Measurements from ENCODE around the gene CROCC.
A peak's percentile ranks its signal among the peaks of the same experiment; 100 is the strongest.
"Not testable (repeated sequence)": the region's sequence is repeated elsewhere in the genome, so short reads cannot be mapped to it uniquely, and the experiment has no call there.

CROCC gene

GRCh38 chr1:16895233-16895597 is 26.5 kb upstream of the CROCC start:
- Histone ChIP-seq H3K4me2 (ENCODE audit: low read depth, low read length) (peak overlapping the region; percentile 57; the same call in 1 of the 2 replicates), H2AFZ (ENCODE audit: low read length) (0 out of 2 replicates have a peak overlapping the region, but pooled peaks have one; percentile 45), H3K27me3 (replicated peaks; ENCODE audit: insufficient read depth, low read length) (peaks cover 16% of the 10 kb centered on the region), H3K9ac (ENCODE audit: low read length) (peak overlapping the region; percentile 73; the same call in 1 of the 2 replicates), H3K4me3 (ENCODE audit: low read length) (peak overlapping the region; percentile 57), H3F3A (ENCODE audit: insufficient read depth, low read length) (peaks cover 13% of the 10 kb centered on the region), H3K27ac (ENCODE audit: low read length) (peak overlapping the region; percentile 79; the same call in 1 of the 2 replicates)
- DNase-seq; H3K79me2 ChIP-seq (ENCODE audit: low read length); H4K20me1 ChIP-seq (ENCODE audit: insufficient read depth, low read length); H3K9me3 ChIP-seq (replicated peaks; ENCODE audit: insufficient read depth, low read length); H3K4me1 ChIP-seq (ENCODE audit: low read length); H3K9me2 ChIP-seq (replicated peaks; ENCODE audit: insufficient read depth, low read length); H3K36me3 ChIP-seq (replicated peaks; ENCODE audit: insufficient read depth, low read length): not testable (repeated sequence)

GRCh38 chr1:16895598-16896315 is 26.0 kb upstream of the CROCC start, which contains the start of gene RNU1-2:
Gene RNU1-2, plus strand, starts transcription at chr1:16895980.
- H3K4me1 ChIP-seq (ENCODE audit: low read length); H3K9me2 ChIP-seq (replicated peaks; ENCODE audit: insufficient read depth, low read length); H4K20me1 ChIP-seq (ENCODE audit: insufficient read depth, low read length); H3K79me2 ChIP-seq (ENCODE audit: low read length); H3K36me3 ChIP-seq (replicated peaks; ENCODE audit: insufficient read depth, low read length); H3K9me3 ChIP-seq (replicated peaks; ENCODE audit: insufficient read depth, low read length): not testable (repeated sequence)
- peak; percentile 97 for DNase-seq
- peaks cover 15% of the 10 kb centered on the region for H3F3A ChIP-seq (ENCODE audit: insufficient read depth, low read length)
- peaks cover 10% of the 10 kb centered on the region for H3K27me3 ChIP-seq (replicated peaks; ENCODE audit: insufficient read depth, low read length)
- peak within 1 kb of the TSS; percentile 77 for H3K4me2 ChIP-seq (ENCODE audit: low read depth, low read length)
- H3K9ac ChIP-seq (ENCODE audit: low read length): peak within 1 kb of the TSS; percentile 73
- H2AFZ ChIP-seq (ENCODE audit: low read length): 0 out of 2 replicates have a peak within 1 kb of the TSS, but pooled peaks have one; percentile 45
- peak within 1 kb of the TSS; percentile 79 for H3K27ac ChIP-seq (ENCODE audit: low read length)
- H3K4me3 ChIP-seq (ENCODE audit: low read length): peak within 1 kb of the TSS; percentile 57

- peak overlapping the region; percentile 79; the same call in 1 of the 2 replicates for H3K27ac ChIP-seq (ENCODE audit: low read length)
- peak overlapping the region; percentile 53; the same call in 1 of the 2 replicates for H3K9ac ChIP-seq (ENCODE audit: low read length)
- not testable (repeated sequence) for H3K36me3 ChIP-seq (replicated peaks; ENCODE audit: insufficient read depth, low read length); H4K20me1 ChIP-seq (ENCODE audit: insufficient read depth, low read length); H3K79me2 ChIP-seq (ENCODE audit: low read length); H2AFZ ChIP-seq (ENCODE audit: low read length); H3K9me2 ChIP-seq (replicated peaks; ENCODE audit: insufficient read depth, low read length); H3K4me1 ChIP-seq (ENCODE audit: low read length); H3K27me3 ChIP-seq (replicated peaks; ENCODE audit: insufficient read depth, low read length); H3K9me3 ChIP-seq (replicated peaks; ENCODE audit: insufficient read depth, low read length)
- H3K4me2 ChIP-seq (ENCODE audit: low read depth, low read length): peak overlapping the region; percentile 77
- H3F3A ChIP-seq (ENCODE audit: insufficient read depth, low read length): peaks cover 20% of the 10 kb centered on the region
- peak; percentile 96 for DNase-seq
- H3K4me3 ChIP-seq (ENCODE audit: low read length): peak overlapping the region; percentile 23; the same call in 1 of the 2 replicates
Observed at GRCh38 chr1:16896316-16897055, 25.2 kb upstream of the CROCC start.

GRCh38 chr1:16897653-16898052 is 24.1 kb upstream of the CROCC start:
- not testable (repeated sequence) for H3K4me2 ChIP-seq (ENCODE audit: low read depth, low read length); H3K36me3 ChIP-seq (replicated peaks; ENCODE audit: insufficient read depth, low read length)

GRCh38 chr1:16898298-16898697 is 23.4 kb upstream of the CROCC start:
- not testable (repeated sequence) for H3K4me3 ChIP-seq (ENCODE audit: low read length); DNase-seq; H3K4me2 ChIP-seq (ENCODE audit: low read depth, low read length); H3K9me2 ChIP-seq (replicated peaks; ENCODE audit: insufficient read depth, low read length); H2AFZ ChIP-seq (ENCODE audit: low read length); H3K79me2 ChIP-seq (ENCODE audit: low read length); H3K27ac ChIP-seq (ENCODE audit: low read length); H3K36me3 ChIP-seq (replicated peaks; ENCODE audit: insufficient read depth, low read length); H3K27me3 ChIP-seq (replicated peaks; ENCODE audit: insufficient read depth, low read length); H3K9ac ChIP-seq (ENCODE audit: low read length); H4K20me1 ChIP-seq (ENCODE audit: insufficient read depth, low read length); H3K9me3 ChIP-seq (replicated peaks; ENCODE audit: insufficient read depth, low read length)
- H3F3A ChIP-seq (ENCODE audit: insufficient read depth, low read length): peaks cover 25% of the 10 kb centered on the region
- H3K4me1 ChIP-seq (ENCODE audit: low read length): peaks cover 18% of the 10 kb centered on the region

More at GRCh38 chr1:16897653-16898052, 24.1 kb upstream of the CROCC start:
- H2AFZ ChIP-seq (ENCODE audit: low read length); H3K27ac ChIP-seq (ENCODE audit: low read length); H3K9ac ChIP-seq (ENCODE audit: low read length); DNase-seq; H3K79me2 ChIP-seq (ENCODE audit: low read length); H3K27me3 ChIP-seq (replicated peaks; ENCODE audit: insufficient read depth, low read length); H4K20me1 ChIP-seq (ENCODE audit: insufficient read depth, low read length); H3K4me3 ChIP-seq (ENCODE audit: low read length); H3K9me3 ChIP-seq (replicated peaks; ENCODE audit: insufficient read depth, low read length); H3K9me2 ChIP-seq (replicated peaks; ENCODE audit: insufficient read depth, low read length): not testable (repeated sequence)
- H3F3A ChIP-seq (ENCODE audit: insufficient read depth, low read length): peaks cover 20% of the 10 kb centered on the region
- peaks cover 14% of the 10 kb centered on the region for H3K4me1 ChIP-seq (ENCODE audit: low read length)

GRCh38 chr1:16899020-16899419 is 22.7 kb upstream of the CROCC start:
- H3K27ac ChIP-seq (ENCODE audit: low read length); H3K9me2 ChIP-seq (replicated peaks; ENCODE audit: insufficient read depth, low read length); H4K20me1 ChIP-seq (ENCODE audit: insufficient read depth, low read length); H2AFZ ChIP-seq (ENCODE audit: low read length); H3K4me2 ChIP-seq (ENCODE audit: low read depth, low read length); H3K79me2 ChIP-seq (ENCODE audit: low read length); DNase-seq; H3K36me3 ChIP-seq (replicated peaks; ENCODE audit: insufficient read depth, low read length); H3K27me3 ChIP-seq (replicated peaks; ENCODE audit: insufficient read depth, low read length); H3K4me3 ChIP-seq (ENCODE audit: low read length); H3K9ac ChIP-seq (ENCODE audit: low read length); H3K9me3 ChIP-seq (replicated peaks; ENCODE audit: insufficient read depth, low read length): not testable (repeated sequence)
- H3F3A ChIP-seq (ENCODE audit: insufficient read depth, low read length): peaks cover 30% of the 10 kb centered on the region
- H3K4me1 ChIP-seq (ENCODE audit: low read length): peaks cover 23% of the 10 kb centered on the region

Measured in MM.1S (cell line).